IPS-18a (cell line): ENCODE data around the gene GGNBP2.
"Not testable (repeated sequence)": the region's sequence is repeated elsewhere in the genome, so short reads cannot be mapped to it uniquely, and the experiment has no call there.

Source experiments
- H3K27ac ChIP-seq: one replicate; pipeline ENCODE4 v1.5.1; 2013; ENCODE audit warnings: low read length
- H3K27me3 ChIP-seq: one replicate; pipeline ENCODE4 v1.6.1; 2013; ENCODE audit warnings: mild to moderate bottlenecking, low read length; ENCODE audit not compliant: control insufficient read depth, insufficient read depth
- H3K36me3 ChIP-seq: one replicate; pipeline ENCODE4 v1.6.1; 2013; ENCODE audit warnings: low read depth, low read length; ENCODE audit not compliant: control insufficient read depth
- H3K4me1 ChIP-seq: one replicate; pipeline ENCODE4 v1.6.1; 2013; ENCODE audit warnings: low read depth, low read length; ENCODE audit not compliant: control insufficient read depth
- H3K4me3 ChIP-seq: one replicate; pipeline ENCODE4 v1.5.1; 2013; ENCODE audit warnings: low read length
- H3K9ac ChIP-seq: one replicate; pipeline ENCODE4 v1.6.1; 2013; ENCODE audit warnings: mild to moderate bottlenecking, low read length, moderate library complexity
- H3K9me3 ChIP-seq: one replicate; pipeline ENCODE4 v1.6.1; 2013; ENCODE audit warnings: low read depth, low read length; ENCODE audit not compliant: control insufficient read depth

GGNBP2 gene

GRCh38 chr17:36506249-36506826 lies 38.4 kb upstream of the GGNBP2 start:
- no peak overlapping the region for H3K9ac ChIP-seq
- H3K27ac ChIP-seq = no peak overlapping the region
- H3K36me3 ChIP-seq = peaks cover 90% of the 10 kb centered on the region
- H3K27me3 ChIP-seq = no peaks in the 10 kb centered on the region
- H3K9me3 ChIP-seq = no peaks in the 10 kb centered on the region
- no peaks in the 10 kb centered on the region for H3K4me1 ChIP-seq
- H3K4me3 ChIP-seq = no peak overlapping the region

- no peak overlapping the region for H3K4me3 ChIP-seq
- H3K27ac ChIP-seq = no peak overlapping the region
- H3K9me3 ChIP-seq = no peaks in the 10 kb centered on the region
- no peaks in the 10 kb centered on the region for H3K27me3 ChIP-seq
- peaks cover 90% of the 10 kb centered on the region for H3K36me3 ChIP-seq
- H3K4me1 ChIP-seq = no peaks in the 10 kb centered on the region
- H3K9ac ChIP-seq = no peak overlapping the region
Measured at GRCh38 chr17:36506831-36507230, 37.9 kb upstream of the GGNBP2 start.

GRCh38 chr17:36507266-36507665 lies 37.5 kb upstream of the GGNBP2 start:
- Histone ChIP-seq H3K27me3 (no peaks in the 10 kb centered on the region), H3K4me3 (no peak overlapping the region), H3K36me3 (peaks cover 88% of the 10 kb centered on the region), H3K9me3 (no peaks in the 10 kb centered on the region), H3K9ac (no peak overlapping the region), H3K4me1 (no peaks in the 10 kb centered on the region), H3K27ac (no peak overlapping the region)

GRCh38 chr17:36508439-36508838 lies 36.3 kb upstream of the GGNBP2 start:
- not testable (repeated sequence) for H3K9me3 ChIP-seq, H3K9ac ChIP-seq, H3K4me3 ChIP-seq, H3K4me1 ChIP-seq, H3K27me3 ChIP-seq, H3K27ac ChIP-seq
- peaks cover 82% of the 10 kb centered on the region for H3K36me3 ChIP-seq

- no peaks in the 10 kb centered on the region for H3K4me1 ChIP-seq
- no peak overlapping the region for H3K9ac ChIP-seq
- H3K27me3 ChIP-seq = no peaks in the 10 kb centered on the region
- peaks cover 83% of the 10 kb centered on the region for H3K36me3 ChIP-seq
- H3K4me3 ChIP-seq = no peak overlapping the region
- H3K27ac ChIP-seq = no peak overlapping the region
- H3K9me3 ChIP-seq = no peaks in the 10 kb centered on the region
Measured at GRCh38 chr17:36509272-36509985, 35.3 kb upstream of the GGNBP2 start.

GRCh38 chr17:36510636-36511035 lies 34.1 kb upstream of the GGNBP2 start:
- no peak overlapping the region for H3K4me3 ChIP-seq
- no peaks in the 10 kb centered on the region for H3K4me1 ChIP-seq
- no peak overlapping the region for H3K27ac ChIP-seq
- no peaks in the 10 kb centered on the region for H3K27me3 ChIP-seq
- no peaks in the 10 kb centered on the region for H3K9me3 ChIP-seq
- no peak overlapping the region for H3K9ac ChIP-seq
- H3K36me3 ChIP-seq = peaks cover 82% of the 10 kb centered on the region

GRCh38 chr17:36511216-36511615 lies 33.5 kb upstream of the GGNBP2 start:
- no peak overlapping the region for H3K27ac ChIP-seq
- H3K9ac ChIP-seq = no peak overlapping the region
- no peaks in the 10 kb centered on the region for H3K4me1 ChIP-seq
- no peaks in the 10 kb centered on the region for H3K27me3 ChIP-seq
- no peak overlapping the region for H3K4me3 ChIP-seq
- peaks cover 81% of the 10 kb centered on the region for H3K36me3 ChIP-seq
- no peaks in the 10 kb centered on the region for H3K9me3 ChIP-seq

GRCh38 chr17:36512641-36513040 lies 32.1 kb upstream of the GGNBP2 start:
- no peak overlapping the region for H3K4me3 ChIP-seq
- H3K36me3 ChIP-seq = peaks cover 74% of the 10 kb centered on the region
- no peak overlapping the region for H3K9ac ChIP-seq
- no peaks in the 10 kb centered on the region for H3K9me3 ChIP-seq
- no peak overlapping the region for H3K27ac ChIP-seq
- H3K4me1 ChIP-seq = no peaks in the 10 kb centered on the region
- no peaks in the 10 kb centered on the region for H3K27me3 ChIP-seq

GRCh38 chr17:36514856-36515255 lies 29.9 kb upstream of the GGNBP2 start:
- Histone ChIP-seq H3K4me3 (no peak overlapping the region), H3K9me3 (no peaks in the 10 kb centered on the region), H3K36me3 (peaks cover 63% of the 10 kb centered on the region), H3K27ac (no peak overlapping the region), H3K27me3 (no peaks in the 10 kb centered on the region), H3K4me1 (no peaks in the 10 kb centered on the region), H3K9ac (no peak overlapping the region)

- no peaks in the 10 kb centered on the region for H3K9me3 ChIP-seq
- no peak overlapping the region for H3K27ac ChIP-seq
- no peak overlapping the region for H3K9ac ChIP-seq
- no peak overlapping the region for H3K4me3 ChIP-seq
- no peaks in the 10 kb centered on the region for H3K27me3 ChIP-seq
- H3K36me3 ChIP-seq = peaks cover 60% of the 10 kb centered on the region
- H3K4me1 ChIP-seq = no peaks in the 10 kb centered on the region
Measured at GRCh38 chr17:36515837-36516236, 28.9 kb upstream of the GGNBP2 start.

GRCh38 chr17:36523113-36523512 lies 21.6 kb upstream of the GGNBP2 start:
- Histone ChIP-seq H3K4me1 (no peaks in the 10 kb centered on the region), H3K36me3 (peaks cover 67% of the 10 kb centered on the region), H3K9me3 (no peaks in the 10 kb centered on the region), H3K4me3 (no peak overlapping the region), H3K27ac (no peak overlapping the region), H3K27me3 (no peaks in the 10 kb centered on the region), H3K9ac (no peak overlapping the region)

GRCh38 chr17:36524428-36524876 lies 20.3 kb upstream of the GGNBP2 start:
- peaks cover 68% of the 10 kb centered on the region for H3K36me3 ChIP-seq
- H3K9me3 ChIP-seq = no peaks in the 10 kb centered on the region
- no peaks in the 10 kb centered on the region for H3K4me1 ChIP-seq
- H3K9ac ChIP-seq = no peak overlapping the region
- no peaks in the 10 kb centered on the region for H3K27me3 ChIP-seq
- H3K4me3 ChIP-seq = no peak overlapping the region
- no peak overlapping the region for H3K27ac ChIP-seq
